ENCODE data around the gene POTEM.
"Not testable (repeated sequence)": the region's sequence is repeated elsewhere in the genome, so short reads cannot be mapped to it uniquely, and the experiment has no call there.

The POTEM gene

DNA sequence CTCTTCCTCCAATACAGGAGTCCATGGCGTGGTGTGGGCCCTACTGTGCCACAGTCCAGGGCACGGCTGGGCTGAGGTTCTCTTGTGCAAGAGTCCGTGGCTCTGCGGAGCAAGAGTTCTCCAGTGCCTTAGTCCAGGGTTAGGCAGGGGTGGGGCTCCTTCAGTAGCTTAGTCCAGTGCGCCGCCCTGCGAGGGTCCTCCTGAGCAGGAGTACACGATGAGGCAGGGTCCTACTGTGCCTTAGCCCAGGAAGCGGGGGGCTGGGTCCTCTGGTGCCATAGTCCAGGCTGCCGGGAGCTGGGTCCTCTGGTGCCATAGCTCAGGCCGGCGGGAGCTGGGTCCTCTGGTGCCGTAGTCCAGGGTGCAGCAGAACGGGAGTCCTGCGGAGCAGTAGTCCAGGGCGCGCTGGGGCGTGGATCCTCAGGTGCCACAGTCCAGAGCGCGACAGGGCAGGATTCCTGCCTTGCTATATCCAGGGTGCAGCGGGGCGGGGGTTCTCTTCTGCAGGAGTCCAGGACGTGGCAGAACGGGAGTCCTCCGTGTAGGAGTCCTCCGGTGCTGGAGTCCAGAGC is 69.7 kb downstream of the POTEM start:
- not testable (repeated sequence) for DNase-seq

DNA sequence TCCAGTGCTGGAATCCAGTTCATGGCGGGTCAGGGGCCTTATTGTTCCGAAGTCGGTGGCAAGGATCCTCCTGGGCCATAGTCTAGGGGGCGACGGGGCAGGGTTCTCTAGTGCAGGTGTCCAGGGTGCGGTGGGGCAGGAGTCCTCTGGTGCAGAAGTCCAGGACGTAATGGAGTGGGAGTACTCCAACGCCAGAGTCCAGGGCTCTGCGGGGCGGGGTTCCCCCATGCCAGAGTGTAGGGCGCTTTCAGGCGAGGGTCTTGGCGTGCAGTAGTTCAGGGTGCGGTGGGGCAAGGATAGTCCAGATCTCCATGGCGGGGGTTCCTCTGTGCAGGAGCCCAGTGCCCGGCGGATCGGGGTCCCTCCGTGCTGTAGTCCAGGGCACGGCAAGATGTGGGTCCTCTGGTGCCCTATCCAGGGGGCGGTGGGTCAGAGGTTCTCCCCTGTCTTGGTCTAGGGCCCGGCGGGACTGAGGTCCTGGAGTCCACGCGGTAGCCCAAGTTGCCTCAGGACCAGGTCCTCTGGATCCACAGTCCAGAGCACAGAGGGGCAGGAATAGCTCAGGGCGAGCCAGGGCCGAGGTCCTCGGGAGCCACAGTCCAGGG is 70.9 kb downstream of the POTEM start:
- DNase-seq, result not testable (repeated sequence)

GRCh38 chr14:19038785-19039184 is 71.6 kb downstream of the POTEM start:
- not testable (repeated sequence) for DNase-seq

DNA sequence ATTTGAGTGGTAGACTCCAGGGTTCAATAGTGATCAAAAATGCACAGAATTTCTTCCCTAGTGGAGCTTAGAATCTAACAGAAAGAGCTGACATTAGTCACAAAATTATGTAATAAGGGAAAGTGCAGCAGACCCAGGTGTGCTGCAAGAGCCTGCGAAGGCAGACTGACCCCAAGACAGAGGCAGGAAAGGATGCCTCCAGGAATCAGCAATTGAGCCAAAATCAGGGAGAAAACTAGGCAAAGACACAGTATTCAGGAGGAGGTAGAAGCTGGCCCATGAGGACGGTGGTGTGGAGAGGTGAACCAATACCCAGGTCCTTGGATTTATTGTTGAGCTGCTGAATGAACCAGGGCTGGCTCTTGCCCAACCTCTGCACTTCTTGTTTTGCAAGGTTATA is 76.2 kb downstream of the POTEM start:
- DNase-seq, result not testable (repeated sequence)
